CD8-positive, alpha-beta memory T cell (primary cell): Measurements from ENCODE around the gene SH3BP4. TPM values are rescaled to one million over a fixed set of nuclear protein-coding genes. Genes with fewer than 3 reads are reported as not detected.

Experiments
- CTCF ChIA-PET: fragments of 350-600 bp; sonication (Branson Sonifier 250); formaldehyde crosslinking; loops from one replicate; lab custom pipeline; 2021; ENCODE audit warnings: antibody characterized with exemption; lab: Charles Lee
- POLR2A ChIA-PET: fragments of 350-600 bp; sonication (Branson Sonifier 250); formaldehyde crosslinking; loops from one replicate; lab custom pipeline; 2021; ENCODE audit warnings: antibody characterized with exemption; lab: Charles Lee
- DNase-seq, 5 donors: peaks; one replicate each; pipeline versions ENCODE4 v3.0.0 to v3.0.0-alpha.2; 2020 to 2022; ENCODE audit warnings: mixed read lengths in 1 of 5
- H3K27ac ChIP-seq: one replicate; pipeline ENCODE4 v1.7.0; 2013; ENCODE audit warnings: low read depth, mild to moderate bottlenecking, low read length, moderate library complexity
- H3K27me3 ChIP-seq: 2 replicates; pipeline ENCODE4 v1.7.0; 2013; ENCODE audit warnings: low read length, mild to moderate bottlenecking; ENCODE audit not compliant: insufficient read depth, poor library complexity, severe bottlenecking
- H3K36me3 ChIP-seq: 2 replicates; pipeline ENCODE4 v1.7.0; 2013; ENCODE audit warnings: mild to moderate bottlenecking, low read length, moderate library complexity; ENCODE audit not compliant: insufficient read depth
- H3K4me1 ChIP-seq: 2 replicates; pipeline ENCODE4 v1.7.0; 2013; ENCODE audit warnings: mild to moderate bottlenecking, low read length, moderate library complexity; ENCODE audit not compliant: insufficient read depth
- H3K4me3 ChIP-seq: 2 replicates; pipeline ENCODE4 v1.7.0; 2013; ENCODE audit warnings: mild to moderate bottlenecking, low read length
- H3K9me3 ChIP-seq: 2 replicates; pipeline ENCODE4 v1.7.0; 2013; ENCODE audit warnings: mild to moderate bottlenecking, low read length
- H3K27ac Mint-ChIP-seq, 8 donors: one replicate each; pipeline ENCODE4 v1.8.0; 2020 to 2021; ENCODE audit warnings: mixed read lengths in 8 of 8, mild to moderate bottlenecking in 6 of 8, inconsistent platforms in 3 of 8, moderate library complexity in 3 of 8
- H3K27me3 Mint-ChIP-seq, 2 donors: one replicate each; pipeline ENCODE4 v1.8.0; 2020 to 2021; ENCODE audit warnings: mixed read lengths in 2 of 2, mild to moderate bottlenecking in 1 of 2, moderate library complexity in 1 of 2
- H3K36me3 Mint-ChIP-seq, 3 donors: one replicate each; pipeline ENCODE4 v1.8.0; 2020 to 2021; ENCODE audit warnings: mixed read lengths in 3 of 3, inconsistent platforms in 1 of 3, mild to moderate bottlenecking in 1 of 3
- H3K4me1 Mint-ChIP-seq, 3 donors: one replicate each; pipeline ENCODE4 v1.8.0; 2020 to 2021; ENCODE audit warnings: mixed read lengths in 3 of 3, inconsistent platforms in 1 of 3, mild to moderate bottlenecking in 1 of 3
- H3K4me3 Mint-ChIP-seq, 7 donors: one replicate each; pipeline ENCODE4 v1.8.0; 2020 to 2021; ENCODE audit warnings: mixed read lengths in 7 of 7, mild to moderate bottlenecking in 6 of 7, moderate library complexity in 4 of 7, inconsistent platforms in 2 of 7
- H3K9me3 Mint-ChIP-seq, 5 donors: one replicate each; pipeline ENCODE4 v1.8.0; 2020 to 2022; ENCODE audit warnings: mixed read lengths in 5 of 5, mild to moderate bottlenecking in 3 of 5, moderate library complexity in 2 of 5, inconsistent platforms in 1 of 5
- polyA plus RNA-seq: library from polyadenylated mRNA; unstranded; fragments of 300-500 nt; fragmentation: Illumina TruSeq; gene quantifications from one replicate; pipeline ENCODE4 v1.2.3, GENCODE V29; 2021
- total RNA-seq, 2 experiments: library from RNA; stranded (reverse); gene quantifications; one replicate each; pipeline ENCODE4 v1.2.3, GENCODE V29; 2021

The SH3BP4 gene
- total and polyA plus RNA-seq, 3 experiments from 2014 or later = 0.18 TPM; not detected in 2

GRCh38 chr2:235097196-235097595 lies 145.4 kb downstream of the SH3BP4 start:
- peaks cover 13 to 36% of the 10 kb centered on the region in 2 donors for H3K27me3 Mint-ChIP-seq
- H3K4me1 Mint-ChIP-seq = no peaks in the 10 kb centered on the region
- no peak overlapping the region for H3K27ac ChIP-seq
- H3K4me1 ChIP-seq = no peaks in the 10 kb centered on the region
- no peak for DNase-seq
- no peaks in the 10 kb centered on the region for H3K9me3 ChIP-seq
- ChIA-PET POLR2A (no interaction called here), CTCF (no interaction called here)
- H3K27me3 ChIP-seq = no peaks in the 10 kb centered on the region
- no peak overlapping the region for H3K4me3 ChIP-seq
- H3K36me3 Mint-ChIP-seq = peaks cover 0 to 2% (median 0%) of the 10 kb centered on the region in 3 donors
- no peaks in the 10 kb centered on the region for H3K36me3 ChIP-seq
- H3K9me3 Mint-ChIP-seq = no peaks in the 10 kb centered on the region
- no peak overlapping the region for H3K4me3 Mint-ChIP-seq
- no peak overlapping the region for H3K27ac Mint-ChIP-seq

GRCh38 chr2:235098269-235098668 lies 146.5 kb downstream of the SH3BP4 start:
- ChIA-PET CTCF (no interaction called here), POLR2A (no interaction called here)
- no peaks in the 10 kb centered on the region for H3K27me3 ChIP-seq
- H3K4me3 Mint-ChIP-seq = no peak overlapping the region
- no peaks in the 10 kb centered on the region for H3K4me1 Mint-ChIP-seq
- H3K9me3 ChIP-seq = no peaks in the 10 kb centered on the region
- H3K36me3 ChIP-seq = no peaks in the 10 kb centered on the region
- DNase-seq = no peak
- no peak overlapping the region for H3K4me3 ChIP-seq
- H3K27ac ChIP-seq = no peak overlapping the region
- H3K27ac Mint-ChIP-seq = no peak overlapping the region
- no peaks in the 10 kb centered on the region for H3K9me3 Mint-ChIP-seq
- H3K4me1 ChIP-seq = no peaks in the 10 kb centered on the region
- peaks cover 0 to 2% (median 0%) of the 10 kb centered on the region in 3 donors for H3K36me3 Mint-ChIP-seq
- H3K27me3 Mint-ChIP-seq = peaks cover 10 to 34% of the 10 kb centered on the region in 2 donors

GRCh38 chr2:235098736-235099494 lies 147.1 kb downstream of the SH3BP4 start:
- H3K36me3 ChIP-seq = no peaks in the 10 kb centered on the region
- H3K4me3 ChIP-seq = no peak overlapping the region
- H3K4me3 Mint-ChIP-seq = no peak overlapping the region
- no peaks in the 10 kb centered on the region for H3K4me1 ChIP-seq
- CTCF ChIA-PET = no interaction called here
- peaks cover 5 to 33% of the 10 kb centered on the region in 2 donors for H3K27me3 Mint-ChIP-seq
- peaks cover 0 to 2% (median 0%) of the 10 kb centered on the region in 3 donors for H3K36me3 Mint-ChIP-seq
- no peaks in the 10 kb centered on the region for H3K27me3 ChIP-seq
- no peak overlapping the region for H3K27ac ChIP-seq
- H3K27ac Mint-ChIP-seq = no peak overlapping the region
- no peaks in the 10 kb centered on the region for H3K9me3 Mint-ChIP-seq
- H3K9me3 ChIP-seq = no peaks in the 10 kb centered on the region
- H3K4me1 Mint-ChIP-seq = no peaks in the 10 kb centered on the region
- DNase-seq = no peak
- POLR2A ChIA-PET = no interaction called here

GRCh38 chr2:235102896-235103295 lies 151.1 kb downstream of the SH3BP4 start:
- Mint-ChIP-seq H3K4me3 (no peak overlapping the region), H3K27me3 (peaks cover 3 to 17% of the 10 kb centered on the region in 2 donors), H3K9me3 (no peaks in the 10 kb centered on the region), H3K27ac (peak overlapping the region in 1 of 8 donors; percentile 11), H3K4me1 (no peaks in the 10 kb centered on the region), H3K36me3 (no peaks in the 10 kb centered on the region)
- H3K27me3 ChIP-seq = no peaks in the 10 kb centered on the region
- CTCF ChIA-PET = no interaction called here
- H3K4me1 ChIP-seq = no peaks in the 10 kb centered on the region
- H3K4me3 ChIP-seq = no peak overlapping the region
- DNase-seq = no peak
- no peak overlapping the region for H3K27ac ChIP-seq
- POLR2A ChIA-PET = no interaction called here
- no peaks in the 10 kb centered on the region for H3K9me3 ChIP-seq
- H3K36me3 ChIP-seq = no peaks in the 10 kb centered on the region
